ENCODE data around the gene PRKG2.
A peak's percentile ranks its signal among the peaks of the same experiment; 100 is the strongest.

The PRKG2 gene

DNA sequence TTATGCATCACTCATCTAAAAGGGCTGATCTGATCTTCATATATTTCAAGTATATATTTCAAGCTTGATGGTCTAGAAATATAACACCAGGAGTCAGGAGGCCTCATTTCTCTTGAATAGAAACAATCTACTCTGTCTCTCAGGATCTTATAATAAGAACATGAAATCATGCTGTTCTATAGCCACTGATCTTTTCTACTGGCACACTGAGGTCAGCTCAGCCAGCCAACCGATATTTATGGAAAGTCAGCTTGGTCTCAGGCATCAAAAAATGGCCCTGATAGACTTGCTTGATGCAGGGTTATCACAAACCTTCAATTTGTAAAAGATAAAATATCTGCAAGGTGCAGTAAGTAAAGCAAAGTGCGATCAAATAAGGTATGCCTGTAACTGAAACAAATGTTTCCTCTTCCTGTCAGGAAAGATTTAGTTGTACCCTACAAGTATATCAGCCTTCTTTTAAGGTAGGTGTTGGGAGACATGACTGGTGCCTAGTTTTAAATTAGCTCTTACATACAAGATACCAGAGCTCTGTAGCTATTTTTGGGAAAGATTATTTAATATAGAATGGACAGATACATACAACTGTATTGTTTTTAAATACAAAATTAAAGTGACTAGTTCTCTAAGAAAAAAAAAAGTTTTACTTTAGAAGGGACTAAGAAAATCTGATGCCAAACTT is 121.2 kb downstream of the PRKG2 start:
- no peak for DNase-seq

DNA sequence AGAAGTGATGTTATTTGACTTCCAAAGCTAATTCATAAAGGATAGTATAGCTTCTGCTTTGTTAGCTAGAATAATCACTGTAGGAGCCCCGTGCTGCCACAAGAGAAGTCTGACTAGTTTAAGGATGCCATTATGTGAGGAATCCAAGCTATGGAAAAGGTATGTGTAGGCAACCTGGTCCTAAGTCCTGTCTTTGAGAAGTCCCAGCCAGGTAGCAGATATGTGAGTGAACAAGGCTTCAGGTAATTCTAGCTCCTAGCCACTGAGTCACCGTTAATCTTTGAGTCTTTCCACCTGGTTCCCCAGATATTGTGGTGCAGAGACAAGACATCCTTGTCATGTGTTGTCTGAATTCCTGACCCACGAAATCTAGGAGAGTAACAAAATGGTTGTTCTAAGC is 129.0 kb downstream of the PRKG2 start:
- no peak for DNase-seq

- no peak for DNase-seq
These were observed 129.7 kb downstream of the PRKG2 start for GRCh38 chr4:81085291-81085690.

- no peak for DNase-seq
These were observed 130.4 kb downstream of the PRKG2 start for GRCh38 chr4:81084634-81085033.

- no peak for DNase-seq
These were observed 131.0 kb downstream of the PRKG2 start for GRCh38 chr4:81084029-81084428.

DNA sequence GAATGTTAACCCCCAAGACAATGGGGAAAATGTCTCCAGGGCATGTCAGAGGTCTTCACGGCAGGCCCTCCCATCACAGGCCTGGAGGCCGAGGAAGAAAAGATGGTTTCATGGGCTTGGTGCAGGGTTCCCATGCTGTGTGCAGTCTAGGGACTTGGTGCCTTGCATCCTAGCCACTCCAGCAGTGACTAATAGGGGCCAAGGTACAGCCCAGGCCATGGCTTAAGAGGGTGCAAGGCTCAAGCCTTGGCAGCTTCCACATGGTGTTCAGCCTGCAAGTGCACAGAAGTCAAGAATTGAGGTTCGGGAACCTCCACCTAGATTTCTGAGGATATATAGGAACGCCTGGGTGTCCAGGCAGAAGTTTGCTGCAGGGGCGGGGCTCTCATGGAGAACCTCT is 133.9 kb downstream of the PRKG2 start:
- DNase-seq, result no peak

GRCh38 chr4:81071013-81071412 is 144.0 kb downstream of the PRKG2 start:
- no peak for DNase-seq

GRCh38 chr4:81069706-81070331 is 145.2 kb downstream of the PRKG2 start:
- DNase-seq, result peak; percentile 72

DNA sequence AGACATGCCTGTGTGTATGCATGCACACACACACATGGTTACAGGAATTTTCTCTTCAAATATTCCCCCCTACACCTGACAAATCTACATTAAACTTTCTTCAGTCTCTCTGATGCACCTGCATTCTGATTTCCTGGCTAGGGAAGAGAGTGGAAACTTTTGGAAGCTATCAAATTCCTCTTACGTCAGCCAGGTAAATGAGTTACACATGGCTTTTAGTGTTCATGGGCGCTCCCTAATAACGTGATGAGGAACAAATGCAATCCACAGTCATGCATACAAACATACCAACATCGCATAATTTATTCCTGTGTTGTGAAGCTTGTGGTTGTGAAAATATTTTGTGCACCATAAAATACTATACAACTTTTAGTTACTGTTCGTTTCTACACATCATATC is 149.6 kb downstream of the PRKG2 start:
- no peak for DNase-seq

DNA sequence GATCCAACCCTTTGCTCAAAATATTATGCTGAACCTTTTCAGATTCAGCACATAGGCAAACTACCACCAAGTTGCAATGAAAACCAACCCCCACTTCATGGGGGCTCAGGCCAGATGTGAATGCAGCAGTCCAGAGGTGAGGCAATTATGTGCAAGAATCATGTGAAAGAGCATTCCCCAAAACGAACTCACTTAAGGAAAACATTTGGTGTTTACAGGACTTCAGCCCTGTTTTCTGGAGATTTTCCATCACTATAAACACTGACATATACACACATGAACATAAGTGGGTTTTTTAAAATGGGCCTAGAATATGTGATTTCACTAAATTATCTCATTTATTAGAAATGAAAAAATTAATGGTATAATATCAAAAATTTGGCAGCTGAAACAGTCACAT is 153.0 kb downstream of the PRKG2 start:
- no peak for DNase-seq

DNA sequence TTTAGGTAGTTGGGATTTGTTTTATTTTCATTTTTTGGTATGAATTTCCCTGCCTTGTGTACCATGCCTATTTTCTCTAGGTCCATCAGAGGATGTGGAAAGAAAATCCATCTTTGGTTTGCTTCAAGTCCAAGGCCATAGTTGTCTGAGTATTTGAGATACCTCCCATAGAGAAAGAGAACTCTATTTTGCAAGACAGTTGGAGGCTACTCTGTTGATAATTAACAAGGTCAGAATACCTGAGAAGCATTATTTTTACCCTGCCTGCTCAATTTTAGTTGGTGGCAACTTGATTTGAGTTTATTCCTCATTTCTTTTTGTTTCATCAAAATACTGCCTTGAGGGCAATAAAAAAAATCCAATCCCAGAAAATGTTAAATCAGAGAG is 153.7 kb downstream of the PRKG2 start:
- DNase-seq, result no peak

- DNase-seq, result no peak
These were observed 154.3 kb downstream of the PRKG2 start for GRCh38 chr4:81060587-81061343.

GRCh38 chr4:81058621-81059020 is 156.4 kb downstream of the PRKG2 start:
- no peak for DNase-seq

GRCh38 chr4:81052119-81053068 is 162.6 kb downstream of the PRKG2 start:
- peak; percentile 71 for DNase-seq

- peak; percentile 51 for DNase-seq
These were observed 165.1 kb downstream of the PRKG2 start for GRCh38 chr4:81049907-81050306.

- DNase-seq, result no peak
These were observed 165.7 kb downstream of the PRKG2 start for GRCh38 chr4:81049330-81049729.

GRCh38 chr4:81042578-81043365 is 172.2 kb downstream of the PRKG2 start:
- no peak for DNase-seq

GRCh38 chr4:81040012-81040659 is 174.9 kb downstream of the PRKG2 start:
- no peak for DNase-seq

DNA sequence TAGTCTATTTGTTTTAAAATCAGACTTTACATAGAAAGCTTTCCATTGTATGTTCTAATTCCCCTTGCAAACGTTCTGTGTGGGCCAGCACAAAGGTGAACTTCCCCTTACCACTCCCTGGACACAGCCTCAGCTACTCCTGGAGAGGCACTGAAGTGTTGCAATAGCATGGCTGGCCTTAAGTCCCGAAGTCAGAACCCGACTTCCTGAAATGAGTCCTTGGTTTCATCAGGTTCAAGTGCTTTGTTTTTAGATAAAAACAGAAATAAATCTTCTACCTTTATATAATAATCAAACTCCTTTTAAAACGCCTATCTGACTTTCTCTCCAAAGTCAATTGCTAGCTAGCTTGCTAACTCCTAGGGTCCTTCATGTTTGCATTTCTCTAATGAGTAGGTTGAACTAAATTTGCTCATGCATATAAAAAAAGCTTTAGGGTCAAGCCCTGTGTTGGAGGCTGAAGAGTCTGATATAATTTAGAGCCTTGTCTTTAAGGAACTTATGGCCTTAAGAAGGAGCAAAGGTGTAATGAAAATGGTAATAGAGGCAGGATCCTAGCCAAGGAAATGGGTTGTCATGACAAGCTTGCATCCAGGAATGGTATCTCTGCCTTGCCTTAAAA is 175.6 kb downstream of the PRKG2 start:
- no peak for DNase-seq

DNA sequence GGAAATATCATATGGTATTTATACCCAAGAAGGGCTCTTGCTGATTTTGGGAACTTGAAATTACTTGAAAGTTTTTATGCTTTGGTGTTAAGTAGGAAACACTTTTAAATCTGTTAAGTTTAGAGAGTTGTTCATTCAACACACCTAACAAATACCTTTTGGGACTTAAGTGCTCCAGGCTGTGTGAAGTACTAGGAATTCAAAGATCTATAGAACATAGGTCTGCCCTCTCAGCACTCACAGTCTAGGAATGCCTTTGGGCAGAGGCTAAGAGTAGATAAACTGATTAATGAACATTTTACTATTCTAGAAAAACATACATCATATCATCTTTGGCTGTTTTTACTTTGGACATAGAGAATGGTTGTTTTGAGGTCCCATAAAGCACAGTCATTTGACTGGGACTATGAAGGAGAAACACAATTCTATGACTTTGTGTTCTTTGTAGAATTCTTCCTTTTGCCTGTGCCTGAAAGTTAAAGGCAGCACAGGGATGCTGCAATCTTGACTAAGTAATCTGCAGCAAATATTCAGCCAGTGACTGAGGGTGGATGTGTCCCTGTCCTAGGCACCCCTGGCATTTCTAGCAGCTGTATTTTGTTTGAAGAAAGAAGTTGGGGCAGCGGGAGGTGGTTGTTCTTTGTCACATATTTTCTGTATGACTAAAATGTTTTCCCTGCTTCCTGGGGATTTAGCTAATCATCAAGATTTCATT is 176.2 kb downstream of the PRKG2 start:
- no peak for DNase-seq

Measured in left hindlimb (tissue), 1 donor.